Measurements from ENCODE around the gene PIP4K2A.
A peak's percentile ranks its signal among the peaks of the same experiment; 100 is the strongest.
"Not testable (repeated sequence)": the region's sequence is repeated elsewhere in the genome, so short reads cannot be mapped to it uniquely, and the experiment has no call there.

The PIP4K2A gene

GRCh38 chr10:22723783-22724182 is 9.4 kb upstream of the PIP4K2A start:
- H3K9me3 ChIP-seq (replicated peaks in 1 of 11), result no peaks in the 10 kb centered on the region
- no peak overlapping the region; a peak in 1 of 20 replicates for H3K4me3 ChIP-seq
- H3K36me3 ChIP-seq, result no peaks in the 10 kb centered on the region
- H3K9ac ChIP-seq, result no peak overlapping the region
- no peak for TF ChIP-seq Cebpa-rat (IDR thresholded peaks at IDR 0.05)
- H3K4me2 ChIP-seq, result peak overlapping the region; percentile 49 to 88 (median 68)
- H3K27ac ChIP-seq, result no peak overlapping the region
- peaks cover 6 to 49% (median 29%) of the 10 kb centered on the region in 11 experiments; a peak in 18 of 22 replicates for H3K27me3 ChIP-seq
- H3K4me1 ChIP-seq, result peaks cover 16 to 33% (median 21%) of the 10 kb centered on the region in 10 experiments
- peaks cover 0 to 20% (median 6%) of the 10 kb centered on the region in 11 experiments; a peak in 10 of 22 replicates for H4K20me1 ChIP-seq

- no peak for TF ChIP-seq Cebpa-rat (IDR thresholded peaks at IDR 0.05)
- peaks cover 6 to 49% (median 29%) of the 10 kb centered on the region in 11 experiments; a peak in 18 of 22 replicates for H3K27me3 ChIP-seq
- no peak overlapping the region; a peak in 1 of 20 replicates for H3K4me3 ChIP-seq
- H3K4me2 ChIP-seq, result peak overlapping the region; percentile 49 to 88 (median 68)
- H3K4me1 ChIP-seq, result peaks cover 16 to 31% (median 19%) of the 10 kb centered on the region in 10 experiments
- H3K36me3 ChIP-seq, result no peaks in the 10 kb centered on the region
- H3K27ac ChIP-seq, result no peak overlapping the region
- H4K20me1 ChIP-seq, result peaks cover 0 to 20% (median 6%) of the 10 kb centered on the region in 11 experiments; a peak in 10 of 22 replicates
- H3K9me3 ChIP-seq (replicated peaks in 1 of 11), result no peaks in the 10 kb centered on the region
- no peak overlapping the region for H3K9ac ChIP-seq
Measured at GRCh38 chr10:22723343-22723779, 9.0 kb upstream of the PIP4K2A start.

- Histone ChIP-seq H3K9ac (no peak overlapping the region), H3K4me2 (peak overlapping the region; percentile 49 to 88 (median 68)), H3K9me3 (replicated peaks in 1 of 11) (no peaks in the 10 kb centered on the region), H4K20me1 (peaks cover 0 to 18% (median 6%) of the 10 kb centered on the region in 11 experiments; a peak in 10 of 22 replicates), H3K36me3 (no peaks in the 10 kb centered on the region), H3K27me3 (peaks cover 6 to 49% (median 29%) of the 10 kb centered on the region in 11 experiments; a peak in 18 of 22 replicates), H3K4me3 (no peak overlapping the region), H3K27ac (no peak overlapping the region), H3K4me1 (peaks cover 16 to 31% (median 19%) of the 10 kb centered on the region in 10 experiments)
- TF ChIP-seq Cebpa-rat (IDR thresholded peaks at IDR 0.05), result no peak
Measured at GRCh38 chr10:22722626-22723169, 8.3 kb upstream of the PIP4K2A start.

- H3K27me3 ChIP-seq, result peaks cover 6 to 37% (median 24%) of the 10 kb centered on the region in 11 experiments; a peak in 18 of 22 replicates
- H3K4me2 ChIP-seq, result peak overlapping the region in 2 of 11 experiments; percentile 34 to 63; a peak in 4 of 22 replicates
- H4K20me1 ChIP-seq, result peaks cover 0 to 16% (median 6%) of the 10 kb centered on the region in 11 experiments; a peak in 9 of 22 replicates
- peaks cover 16 to 31% (median 19%) of the 10 kb centered on the region in 10 experiments for H3K4me1 ChIP-seq
- H3K4me3 ChIP-seq, result no peak overlapping the region
- TF ChIP-seq Cebpa-rat (IDR thresholded peaks at IDR 0.05), result no peak
- no peak overlapping the region for H3K9ac ChIP-seq
- no peaks in the 10 kb centered on the region for H3K9me3 ChIP-seq (replicated peaks in 1 of 11)
- no peak overlapping the region for H3K27ac ChIP-seq
- H3K36me3 ChIP-seq, result no peaks in the 10 kb centered on the region
Measured at GRCh38 chr10:22720667-22721066, 6.3 kb upstream of the PIP4K2A start.

- H3K9ac ChIP-seq, result no peak overlapping the region
- TF ChIP-seq Cebpa-rat (IDR thresholded peaks at IDR 0.05), result no peak
- peaks cover 20 to 33% (median 24%) of the 10 kb centered on the region in 10 experiments for H3K4me1 ChIP-seq
- peaks cover 3 to 32% (median 14%) of the 10 kb centered on the region in 11 experiments; a peak in 18 of 22 replicates for H3K27me3 ChIP-seq
- H3K27ac ChIP-seq, result no peak overlapping the region
- no peak overlapping the region for H3K4me2 ChIP-seq
- H4K20me1 ChIP-seq, result peaks cover 0 to 16% (median 6%) of the 10 kb centered on the region in 11 experiments; a peak in 9 of 22 replicates
- no peaks in the 10 kb centered on the region for H3K36me3 ChIP-seq
- H3K4me3 ChIP-seq, result no peak overlapping the region
- no peaks in the 10 kb centered on the region for H3K9me3 ChIP-seq (replicated peaks in 1 of 11)
Measured at GRCh38 chr10:22719406-22720042, 5.1 kb upstream of the PIP4K2A start.

GRCh38 chr10:22718659-22719058 is 4.3 kb upstream of the PIP4K2A start:
- H3K4me3 ChIP-seq; H3K9ac ChIP-seq; H3K9me3 ChIP-seq (replicated peaks in 1 of 11); H3K36me3 ChIP-seq; H3K4me2 ChIP-seq; H3K27ac ChIP-seq: not testable (repeated sequence)
- H4K20me1 ChIP-seq, result peaks cover 0 to 18% (median 7%) of the 10 kb centered on the region in 11 experiments; a peak in 19 of 22 replicates
- peak in 1 of 11 experiments; percentile 61; a peak in 1 of 22 replicates for TF ChIP-seq Cebpa-rat (IDR thresholded peaks at IDR 0.05)
- H3K4me1 ChIP-seq, result peaks cover 12 to 25% (median 18%) of the 10 kb centered on the region in 10 experiments
- peaks cover 0 to 25% (median 8%) of the 10 kb centered on the region in 11 experiments; a peak in 16 of 22 replicates for H3K27me3 ChIP-seq

GRCh38 chr10:22717728-22718127 is 3.4 kb upstream of the PIP4K2A start:
- Histone ChIP-seq H3K36me3 (no peaks in the 10 kb centered on the region), H3K27me3 (peaks cover 0 to 33% (median 11%) of the 10 kb centered on the region in 11 experiments; a peak in 20 of 22 replicates), H4K20me1 (peaks cover 5 to 18% (median 14%) of the 10 kb centered on the region in 11 experiments; a peak in 20 of 22 replicates), H3K4me1 (peaks cover 10 to 17% (median 15%) of the 10 kb centered on the region in 10 experiments), H3K4me3 (no peak overlapping the region), H3K9me3 (replicated peaks in 1 of 11) (no peaks in the 10 kb centered on the region), H3K4me2 (no peak overlapping the region), H3K9ac (no peak overlapping the region), H3K27ac (no peak overlapping the region)
- no peak for TF ChIP-seq Cebpa-rat (IDR thresholded peaks at IDR 0.05)

GRCh38 chr10:22716943-22717342 is 2.6 kb upstream of the PIP4K2A start:
- H3K27me3 ChIP-seq, result peaks cover 0 to 33% (median 19%) of the 10 kb centered on the region in 11 experiments; a peak in 20 of 22 replicates

GRCh38 chr10:22715290-22715625 is 880 bp upstream of the PIP4K2A start:
- no peak for TF ChIP-seq Cebpa-rat (IDR thresholded peaks at IDR 0.05)
- Histone ChIP-seq H3K9me3 (replicated peaks in 1 of 11) (no peaks in the 10 kb centered on the region), H3K4me2 (peak overlapping the region; percentile 92 to 100 (median 98); a peak in 20 of 22 replicates), H3K27me3 (peaks cover 0 to 46% (median 29%) of the 10 kb centered on the region in 11 experiments; a peak in 20 of 22 replicates), H4K20me1 (peaks cover 30 to 40% (median 37%) of the 10 kb centered on the region in 11 experiments), H3K4me1 (peaks cover 17 to 33% (median 20%) of the 10 kb centered on the region in 10 experiments; a peak in 19 of 20 replicates), H3K27ac (no peak overlapping the region), H3K9ac (no peak overlapping the region), H3K4me3 (peak overlapping the region in 4 of 10 experiments; percentile 92 to 98 (median 96); a peak in 3 of 20 replicates), H3K36me3 (no peaks in the 10 kb centered on the region)

More at GRCh38 chr10:22716943-22717342, 2.6 kb upstream of the PIP4K2A start:
- Histone ChIP-seq H3K4me1 (peaks cover 14 to 21% (median 16%) of the 10 kb centered on the region in 10 experiments; a peak in 19 of 20 replicates), H3K36me3 (no peaks in the 10 kb centered on the region), H3K4me3 (no peak overlapping the region), H4K20me1 (peaks cover 13 to 23% (median 20%) of the 10 kb centered on the region in 11 experiments), H3K9ac (no peak overlapping the region), H3K4me2 (no peak overlapping the region), H3K9me3 (replicated peaks in 1 of 11) (no peaks in the 10 kb centered on the region), H3K27ac (no peak overlapping the region)
- no peak for TF ChIP-seq Cebpa-rat (IDR thresholded peaks at IDR 0.05)

Data from BLaER1 treated with 17β-estradiol and CSF1 and Interleukin-3, amounts not matched to agents 10 nM and 100 nM (cell line).